ENCODE results near the gene ARHGEF4. TPM values are rescaled to one million over a fixed set of nuclear protein-coding genes. Genes with fewer than 3 reads are reported as not detected.

The ARHGEF4 gene
- polyA plus RNA-seq, 3 donors: 0.05 TPM; not detected in 2

DNA sequence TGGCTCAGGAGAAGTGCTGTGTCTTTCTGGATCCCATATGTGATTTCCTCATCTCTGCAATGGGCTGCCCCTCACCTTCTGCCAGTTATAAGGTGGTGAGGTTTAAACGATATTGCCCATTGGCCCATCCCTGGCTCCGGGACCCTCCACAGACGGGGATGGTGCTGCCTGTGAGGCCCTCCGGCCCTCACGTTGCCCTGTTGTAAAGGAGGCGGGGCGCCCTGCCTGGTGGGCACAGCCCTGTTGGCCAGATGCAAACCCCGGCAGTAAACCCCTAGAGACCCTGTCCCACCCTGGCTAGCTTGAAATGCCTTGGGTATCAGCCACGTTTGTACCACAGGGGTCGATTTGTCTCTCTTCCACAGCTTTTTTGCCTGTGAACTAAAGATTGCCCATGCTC is 7.4 kb downstream of the ARHGEF4 start:
- no peak overlapping the region for H3K4me3 Mint-ChIP-seq
- Histone ChIP-seq H3K4me3 (replicated peaks in 1 of 3; ENCODE audit: low read depth in 2 of 3, low read length in 3 of 3) (no peak overlapping the region), H3K4me2 (replicated peaks; ENCODE audit: extremely low read depth, low read length, poor library complexity, severe bottlenecking) (no peak overlapping the region), H3K9me3 (replicated peaks in 1 of 2; ENCODE audit: control insufficient read depth in 1 of 2, insufficient read depth in 1 of 2, low read length in 2 of 2) (no peaks in the 10 kb centered on the region), H3K79me2 (ENCODE audit: insufficient read depth, low read length) (no peaks in the 10 kb centered on the region), H3K36me3 (replicated peaks in 1 of 2; ENCODE audit: control insufficient read depth in 1 of 2, insufficient read depth in 2 of 2, low read length in 2 of 2) (no peaks in the 10 kb centered on the region), H3K27me3 (ENCODE audit: control insufficient read depth in 2 of 2, insufficient read depth in 2 of 2, low read length in 2 of 2) (no peaks in the 10 kb centered on the region), H3K9ac (ENCODE audit: insufficient read depth, low read length, poor library complexity, severe bottlenecking) (no peak overlapping the region), H2AFZ (ENCODE audit: insufficient read depth, low read depth, low read length, poor library complexity, severe bottlenecking) (no peak overlapping the region), H3K27ac (ENCODE audit: low read depth in 1 of 2, low read length in 2 of 2) (no peak overlapping the region), H3K4me1 (ENCODE audit: control insufficient read depth in 1 of 2, insufficient read depth in 2 of 2, low read length in 2 of 2) (no peaks in the 10 kb centered on the region), H4K20me1 (ENCODE audit: insufficient read depth, low read length) (no peaks in the 10 kb centered on the region)
- H3K27me3 Mint-ChIP-seq (ENCODE audit: low read depth in 3 of 3): peaks cover under 1 to 9% (median 2%) of the 10 kb centered on the region in 3 donors
- intact Hi-C loops (cut with micrococcal nuclease): no loop called here
- no peaks in the 10 kb centered on the region for H3K4me1 Mint-ChIP-seq
- TF ChIP-seq, protein P1, sequence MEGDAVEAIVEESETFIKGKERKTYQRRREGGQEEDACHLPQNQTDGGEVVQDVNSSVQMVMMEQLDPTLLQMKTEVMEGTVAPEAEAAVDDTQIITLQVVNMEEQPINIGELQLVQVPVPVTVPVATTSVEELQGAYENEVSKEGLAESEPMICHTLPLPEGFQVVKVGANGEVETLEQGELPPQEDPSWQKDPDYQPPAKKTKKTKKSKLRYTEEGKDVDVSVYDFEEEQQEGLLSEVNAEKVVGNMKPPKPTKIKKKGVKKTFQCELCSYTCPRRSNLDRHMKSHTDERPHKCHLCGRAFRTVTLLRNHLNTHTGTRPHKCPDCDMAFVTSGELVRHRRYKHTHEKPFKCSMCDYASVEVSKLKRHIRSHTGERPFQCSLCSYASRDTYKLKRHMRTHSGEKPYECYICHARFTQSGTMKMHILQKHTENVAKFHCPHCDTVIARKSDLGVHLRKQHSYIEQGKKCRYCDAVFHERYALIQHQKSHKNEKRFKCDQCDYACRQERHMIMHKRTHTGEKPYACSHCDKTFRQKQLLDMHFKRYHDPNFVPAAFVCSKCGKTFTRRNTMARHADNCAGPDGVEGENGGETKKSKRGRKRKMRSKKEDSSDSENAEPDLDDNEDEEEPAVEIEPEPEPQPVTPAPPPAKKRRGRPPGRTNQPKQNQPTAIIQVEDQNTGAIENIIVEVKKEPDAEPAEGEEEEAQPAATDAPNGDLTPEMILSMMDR (IDR thresholded peaks at IDR 0.05): no peak
- no peaks in the 10 kb centered on the region for H3K36me3 Mint-ChIP-seq
- no peak overlapping the region for H3K27ac Mint-ChIP-seq
- no peaks in the 10 kb centered on the region for H3K9me3 Mint-ChIP-seq
- 85% methylated on average over 10 of the region's 10 CpGs for WGBS (ENCODE audit: insufficient coverage)
- no peak for DNase-seq

DNA sequence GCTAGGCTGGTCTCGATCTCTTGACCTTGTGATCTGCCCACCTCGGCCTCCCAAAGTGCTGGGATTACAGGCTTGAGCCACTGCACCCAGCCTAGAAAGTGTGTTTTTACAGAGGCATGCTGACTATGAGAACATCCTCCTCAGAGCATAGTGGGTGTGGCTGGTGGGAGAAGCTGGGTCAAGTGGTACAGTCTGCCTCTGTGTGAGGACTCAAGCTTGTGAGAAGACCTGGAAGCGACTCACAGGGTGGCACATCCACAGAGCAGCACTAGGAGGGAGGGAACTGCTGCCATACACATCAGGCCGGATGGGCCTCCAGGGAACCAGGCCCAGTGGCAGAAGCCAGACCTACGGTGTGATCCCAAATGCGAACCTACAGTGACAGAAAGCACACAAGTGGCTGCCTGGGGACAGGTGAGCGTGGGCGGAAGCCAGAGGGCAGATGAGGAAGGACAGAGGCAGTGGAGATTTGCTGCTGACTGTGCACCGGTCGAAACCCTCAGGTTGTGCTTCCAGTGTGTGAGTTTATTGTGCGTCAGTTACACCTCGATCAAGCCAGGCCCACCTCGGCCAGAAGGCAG is 8.9 kb downstream of the ARHGEF4 start:
- Mint-ChIP-seq H3K27ac (no peak overlapping the region), H3K27me3 (ENCODE audit: low read depth in 3 of 3) (peaks cover 0 to 7% (median 2%) of the 10 kb centered on the region in 3 donors), H3K36me3 (no peaks in the 10 kb centered on the region), H3K9me3 (no peaks in the 10 kb centered on the region), H3K4me1 (no peaks in the 10 kb centered on the region), H3K4me3 (no peak overlapping the region)
- Histone ChIP-seq H3K27ac (ENCODE audit: low read depth in 1 of 2, low read length in 2 of 2) (no peak overlapping the region), H4K20me1 (ENCODE audit: insufficient read depth, low read length) (no peaks in the 10 kb centered on the region), H3K79me2 (ENCODE audit: insufficient read depth, low read length) (no peaks in the 10 kb centered on the region), H3K4me3 (replicated peaks in 1 of 3; ENCODE audit: low read depth in 2 of 3, low read length in 3 of 3) (no peak overlapping the region), H3K27me3 (ENCODE audit: control insufficient read depth in 2 of 2, insufficient read depth in 2 of 2, low read length in 2 of 2) (no peaks in the 10 kb centered on the region), H3K4me2 (replicated peaks; ENCODE audit: extremely low read depth, low read length, poor library complexity, severe bottlenecking) (no peak overlapping the region), H2AFZ (ENCODE audit: insufficient read depth, low read depth, low read length, poor library complexity, severe bottlenecking) (no peak overlapping the region), H3K9me3 (replicated peaks in 1 of 2; ENCODE audit: control insufficient read depth in 1 of 2, insufficient read depth in 1 of 2, low read length in 2 of 2) (no peaks in the 10 kb centered on the region), H3K4me1 (ENCODE audit: control insufficient read depth in 1 of 2, insufficient read depth in 2 of 2, low read length in 2 of 2) (no peaks in the 10 kb centered on the region), H3K9ac (ENCODE audit: insufficient read depth, low read length, poor library complexity, severe bottlenecking) (no peak overlapping the region), H3K36me3 (replicated peaks in 1 of 2; ENCODE audit: control insufficient read depth in 1 of 2, insufficient read depth in 2 of 2, low read length in 2 of 2) (no peaks in the 10 kb centered on the region)
- DNase-seq: no peak
- intact Hi-C loops (cut with micrococcal nuclease): no loop called here
- whole genome bisulfite sequencing (ENCODE audit: insufficient coverage): 91% methylated on average over 13 of the region's 13 CpGs
- TF ChIP-seq, protein P1 (IDR thresholded peaks at IDR 0.05): no peak

Measured in CD14-positive monocyte (primary cell).